ENCODE measurements around the gene ANK2.

DNA sequence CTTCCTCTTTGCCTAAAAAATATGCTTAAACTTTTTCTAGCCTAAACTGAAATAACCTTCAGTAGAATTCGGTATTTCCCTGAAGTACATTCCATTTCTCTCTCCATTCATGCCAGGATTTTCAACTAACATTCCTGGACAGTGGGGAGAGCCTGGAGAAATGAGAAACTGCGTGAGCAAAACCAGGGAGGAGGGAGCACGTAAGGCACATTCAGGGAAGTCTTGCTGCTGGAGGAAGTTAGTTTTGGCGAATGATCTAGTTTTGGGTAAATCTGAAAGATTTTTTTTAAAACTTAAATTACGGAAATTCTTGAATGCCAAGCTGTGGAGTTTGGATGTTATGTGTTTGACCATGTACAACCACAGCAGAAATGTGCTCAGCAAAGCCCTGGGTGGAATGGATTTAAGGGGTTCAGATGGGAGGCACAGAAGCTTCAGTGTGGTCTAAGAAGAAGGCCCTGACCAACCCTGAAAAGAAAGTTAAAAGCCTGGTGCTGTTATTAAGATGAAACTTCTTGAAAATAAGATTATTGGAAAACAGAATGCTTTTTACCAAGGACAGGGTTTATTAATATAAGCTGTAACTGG lies 347.8 kb downstream of the ANK2 start:
- TF ChIP-seq, protein P1, sequence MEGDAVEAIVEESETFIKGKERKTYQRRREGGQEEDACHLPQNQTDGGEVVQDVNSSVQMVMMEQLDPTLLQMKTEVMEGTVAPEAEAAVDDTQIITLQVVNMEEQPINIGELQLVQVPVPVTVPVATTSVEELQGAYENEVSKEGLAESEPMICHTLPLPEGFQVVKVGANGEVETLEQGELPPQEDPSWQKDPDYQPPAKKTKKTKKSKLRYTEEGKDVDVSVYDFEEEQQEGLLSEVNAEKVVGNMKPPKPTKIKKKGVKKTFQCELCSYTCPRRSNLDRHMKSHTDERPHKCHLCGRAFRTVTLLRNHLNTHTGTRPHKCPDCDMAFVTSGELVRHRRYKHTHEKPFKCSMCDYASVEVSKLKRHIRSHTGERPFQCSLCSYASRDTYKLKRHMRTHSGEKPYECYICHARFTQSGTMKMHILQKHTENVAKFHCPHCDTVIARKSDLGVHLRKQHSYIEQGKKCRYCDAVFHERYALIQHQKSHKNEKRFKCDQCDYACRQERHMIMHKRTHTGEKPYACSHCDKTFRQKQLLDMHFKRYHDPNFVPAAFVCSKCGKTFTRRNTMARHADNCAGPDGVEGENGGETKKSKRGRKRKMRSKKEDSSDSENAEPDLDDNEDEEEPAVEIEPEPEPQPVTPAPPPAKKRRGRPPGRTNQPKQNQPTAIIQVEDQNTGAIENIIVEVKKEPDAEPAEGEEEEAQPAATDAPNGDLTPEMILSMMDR (CRISPR knock-in tag; IDR thresholded peaks at IDR 0.05): no peak
- TF ChIP-seq JUN (CRISPR knock-in tag; IDR thresholded peaks at IDR 0.05) (no peak), ZNF256 (CRISPR knock-in tag; conservative IDR thresholded peaks at IDR 0.05) (no peak), ATF7 (IDR thresholded peaks at IDR 0.05) (no peak), ATF7 (CRISPR knock-in tag; IDR thresholded peaks at IDR 0.05) (no peak), ZNF274 (CRISPR knock-in tag; IDR thresholded peaks at IDR 0.05) (no peak), ZNF773 (CRISPR knock-in tag; IDR thresholded peaks at IDR 0.05; ENCODE audit: borderline replicate concordance) (no peak), DNMT1 (CRISPR knock-in tag; IDR thresholded peaks at IDR 0.05) (no peak), MXI1 (IDR thresholded peaks at IDR 0.05; ENCODE audit: borderline replicate concordance, low read depth, low read length) (no peak), ETV5 (CRISPR knock-in tag; IDR thresholded peaks at IDR 0.05; ENCODE audit: borderline replicate concordance) (no peak), JUNB (CRISPR knock-in tag; IDR thresholded peaks at IDR 0.05; ENCODE audit: borderline replicate concordance) (no peak)
